GM12801 (cell line): Measurements from ENCODE around the gene HCN2.

ENCODE experiments used
- TF ChIP-seq, protein P1 (sequence below): IDR thresholded peaks from one replicate; pipeline ENCODE4 v1.5.1; 2011; ENCODE audit warnings: control low read depth; ENCODE audit not compliant: insufficient read length; ENCODE audit errors: extremely low read depth

Gene HCN2

DNA sequence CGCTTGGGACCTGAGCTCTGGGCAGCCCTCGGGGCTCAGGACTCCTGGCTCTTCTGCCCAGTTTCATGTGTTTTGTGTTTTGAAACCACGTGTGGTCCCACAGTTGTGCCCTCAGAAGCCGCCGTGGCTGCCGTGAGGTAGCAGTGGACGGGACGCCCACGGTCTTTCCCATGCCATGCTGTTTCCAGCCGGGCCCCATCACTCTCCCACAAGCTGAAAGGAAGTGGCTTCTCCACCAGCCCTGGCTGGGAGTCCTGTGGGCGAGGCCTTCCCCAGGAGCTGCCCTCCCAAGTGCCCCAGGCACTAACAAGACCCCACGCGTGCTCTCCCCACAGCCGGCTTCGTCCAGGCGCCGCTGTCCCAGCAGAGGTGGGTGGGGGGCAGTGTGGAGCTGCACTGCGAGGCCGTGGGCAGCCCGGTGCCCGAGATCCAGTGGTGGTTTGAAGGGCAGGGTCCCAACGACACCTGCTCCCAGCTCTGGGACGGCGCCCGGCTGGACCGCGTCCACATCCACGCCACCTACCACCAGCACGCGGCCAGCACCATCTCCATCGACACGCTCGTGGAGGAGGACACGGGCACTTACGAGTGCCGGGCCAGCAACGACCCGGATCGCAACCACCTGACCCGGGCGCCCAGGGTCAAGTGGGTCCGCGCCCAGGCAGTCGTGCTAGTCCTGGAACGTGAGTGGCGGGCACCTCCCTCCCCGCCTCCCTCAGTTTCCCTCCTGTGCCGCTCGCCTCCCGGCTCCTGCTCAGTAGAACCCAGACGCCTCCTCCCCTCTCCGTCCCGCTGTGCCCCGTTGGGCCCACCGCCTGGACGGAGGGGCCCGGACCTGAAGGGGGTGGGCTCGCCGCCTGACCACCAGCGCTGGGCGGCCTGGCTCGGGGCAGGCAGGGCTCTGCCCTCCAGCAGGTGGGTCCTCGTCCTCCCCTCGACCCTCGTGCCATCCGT, 12.0 kb upstream of the HCN2 start:
- TF ChIP-seq, protein P1, sequence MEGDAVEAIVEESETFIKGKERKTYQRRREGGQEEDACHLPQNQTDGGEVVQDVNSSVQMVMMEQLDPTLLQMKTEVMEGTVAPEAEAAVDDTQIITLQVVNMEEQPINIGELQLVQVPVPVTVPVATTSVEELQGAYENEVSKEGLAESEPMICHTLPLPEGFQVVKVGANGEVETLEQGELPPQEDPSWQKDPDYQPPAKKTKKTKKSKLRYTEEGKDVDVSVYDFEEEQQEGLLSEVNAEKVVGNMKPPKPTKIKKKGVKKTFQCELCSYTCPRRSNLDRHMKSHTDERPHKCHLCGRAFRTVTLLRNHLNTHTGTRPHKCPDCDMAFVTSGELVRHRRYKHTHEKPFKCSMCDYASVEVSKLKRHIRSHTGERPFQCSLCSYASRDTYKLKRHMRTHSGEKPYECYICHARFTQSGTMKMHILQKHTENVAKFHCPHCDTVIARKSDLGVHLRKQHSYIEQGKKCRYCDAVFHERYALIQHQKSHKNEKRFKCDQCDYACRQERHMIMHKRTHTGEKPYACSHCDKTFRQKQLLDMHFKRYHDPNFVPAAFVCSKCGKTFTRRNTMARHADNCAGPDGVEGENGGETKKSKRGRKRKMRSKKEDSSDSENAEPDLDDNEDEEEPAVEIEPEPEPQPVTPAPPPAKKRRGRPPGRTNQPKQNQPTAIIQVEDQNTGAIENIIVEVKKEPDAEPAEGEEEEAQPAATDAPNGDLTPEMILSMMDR: no peak

DNA sequence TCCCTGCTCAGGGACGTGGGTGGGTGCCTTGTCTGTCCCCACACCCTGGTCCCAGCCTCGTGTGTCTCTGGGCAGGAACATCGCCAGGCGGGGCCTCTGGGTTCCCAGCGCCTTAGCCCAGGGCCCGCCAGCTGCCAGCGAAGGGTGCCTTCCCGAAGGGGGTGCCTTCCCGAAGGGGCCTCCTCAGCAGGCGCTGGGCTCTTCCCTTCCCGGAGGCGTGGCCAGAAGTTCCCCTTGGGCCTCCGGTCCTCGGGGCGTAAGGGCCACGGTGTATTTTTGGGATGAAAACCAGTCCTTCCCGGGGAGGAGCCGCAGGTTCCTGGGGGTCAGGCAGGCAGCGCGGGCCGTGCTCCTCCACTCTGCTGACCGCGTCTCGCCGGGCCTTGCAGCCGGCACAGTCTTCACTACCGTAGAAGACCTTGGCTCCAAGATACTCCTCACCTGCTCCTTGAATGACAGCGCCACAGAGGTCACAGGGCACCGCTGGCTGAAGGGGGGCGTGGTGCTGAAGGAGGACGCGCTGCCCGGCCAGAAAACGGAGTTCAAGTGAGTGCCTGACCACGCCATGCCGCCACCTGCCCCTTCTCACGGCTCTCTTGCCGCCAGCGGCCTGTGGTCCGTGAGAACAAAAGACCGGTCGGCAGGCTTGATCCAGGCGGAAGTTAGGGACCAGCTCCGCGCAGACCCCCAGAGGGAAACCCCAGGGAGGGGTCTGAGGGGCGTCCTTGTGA, 10.4 kb upstream of the HCN2 start:
- TF ChIP-seq, protein P1: no peak

DNA sequence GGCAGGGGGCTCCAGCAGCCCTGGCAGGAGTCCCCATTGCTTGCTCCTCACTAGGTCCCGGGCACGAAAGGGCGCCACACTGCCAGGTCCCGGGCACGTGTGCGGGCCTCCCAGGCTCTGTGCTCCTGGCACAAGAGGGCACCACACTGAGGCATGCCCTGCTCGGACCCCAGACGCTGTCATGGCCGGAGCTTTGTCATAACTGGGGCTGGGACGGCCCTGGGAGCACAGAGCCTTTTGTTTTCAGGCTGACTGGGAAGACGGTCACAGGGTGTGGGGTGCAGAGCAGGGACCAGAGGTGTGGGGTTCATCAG, 9.9 kb upstream of the HCN2 start:
- TF ChIP-seq, protein P1: no peak

DNA sequence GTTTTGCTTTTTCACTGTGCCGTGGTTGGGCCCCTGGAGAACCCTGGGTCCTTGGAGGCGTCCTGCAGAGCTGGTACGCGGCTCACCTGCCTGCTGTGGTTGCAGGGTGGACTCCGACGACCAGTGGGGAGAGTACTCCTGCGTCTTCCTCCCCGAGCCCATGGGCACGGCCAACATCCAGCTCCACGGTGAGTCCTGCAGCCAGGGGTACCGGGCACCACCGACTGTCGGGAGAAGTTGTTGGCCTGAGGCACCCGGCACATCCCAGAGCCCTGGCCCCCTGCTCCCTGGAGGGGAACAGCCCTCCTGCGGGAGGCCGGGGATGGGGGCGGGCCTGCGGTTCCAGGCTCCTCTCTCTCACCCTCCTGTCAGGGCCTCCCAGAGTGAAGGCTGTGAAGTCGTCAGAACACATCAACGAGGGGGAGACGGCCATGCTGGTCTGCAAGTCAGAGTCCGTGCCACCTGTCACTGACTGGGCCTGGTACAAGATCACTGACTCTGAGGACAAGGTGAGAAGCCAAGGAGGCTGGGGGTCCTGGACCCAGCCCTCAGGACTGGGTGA, 9.3 kb upstream of the HCN2 start:
- TF ChIP-seq, protein P1: no peak

DNA sequence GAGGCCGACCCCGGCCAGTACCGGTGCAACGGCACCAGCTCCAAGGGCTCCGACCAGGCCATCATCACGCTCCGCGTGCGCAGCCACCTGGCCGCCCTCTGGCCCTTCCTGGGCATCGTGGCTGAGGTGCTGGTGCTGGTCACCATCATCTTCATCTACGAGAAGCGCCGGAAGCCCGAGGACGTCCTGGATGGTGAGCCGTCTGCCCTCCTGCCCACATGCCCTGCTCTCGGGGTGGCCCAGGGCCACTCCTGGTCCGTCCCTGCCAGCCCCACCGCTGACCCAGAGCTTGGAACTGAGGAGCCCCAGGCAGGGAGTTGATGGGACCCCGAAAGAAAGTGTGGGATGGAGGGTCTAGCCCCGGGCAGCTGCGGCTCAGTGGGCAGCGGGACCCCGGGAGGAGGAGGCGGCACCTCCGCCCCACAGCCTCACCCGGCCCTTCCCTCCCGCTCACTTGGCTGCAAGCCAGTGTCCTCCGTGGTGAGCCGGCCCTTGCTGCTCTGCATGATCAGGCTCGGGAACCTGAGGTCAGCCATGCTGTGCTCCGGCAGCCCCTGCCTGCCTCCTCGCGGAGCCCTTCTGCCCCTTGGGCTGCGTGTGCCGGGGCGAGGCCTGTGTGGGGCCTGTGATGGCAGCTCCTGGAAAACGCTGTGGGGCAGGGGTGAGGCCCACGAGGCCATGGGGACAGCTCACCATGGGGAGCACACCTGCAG, 8.1 kb upstream of the HCN2 start:
- TF ChIP-seq, protein P1: no peak

DNA sequence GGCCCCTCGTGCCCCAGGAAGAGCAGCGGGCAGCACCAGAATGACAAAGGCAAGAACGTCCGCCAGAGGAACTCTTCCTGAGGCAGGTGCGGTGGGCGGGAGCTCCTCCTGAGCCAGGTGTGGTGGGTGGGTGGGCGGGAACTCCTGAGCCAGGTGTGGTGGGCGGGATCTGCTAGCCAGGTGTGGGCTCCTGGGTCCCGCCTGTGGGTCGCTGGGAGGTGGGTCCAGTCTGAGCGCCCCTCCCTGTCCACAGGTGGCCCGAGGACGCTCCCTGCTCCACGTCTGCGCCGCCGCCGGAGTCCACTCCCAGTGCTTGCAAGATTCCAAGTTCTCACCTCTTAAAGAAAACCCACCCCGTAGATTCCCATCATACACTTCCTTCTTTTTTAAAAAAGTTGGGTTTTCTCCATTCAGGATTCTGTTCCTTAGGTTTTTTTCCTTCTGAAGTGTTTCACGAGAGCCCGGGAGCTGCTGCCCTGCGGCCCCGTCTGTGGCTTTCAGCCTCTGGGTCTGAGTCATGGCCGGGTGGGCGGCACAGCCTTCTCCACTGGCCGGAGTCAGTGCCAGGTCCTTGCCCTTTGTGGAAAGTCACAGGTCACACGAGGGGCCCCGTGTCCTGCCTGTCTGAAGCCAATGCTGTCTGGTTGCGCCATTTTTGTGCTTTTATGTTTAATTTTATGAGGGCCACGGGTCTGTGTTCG, 7.0 kb upstream of the HCN2 start:
- TF ChIP-seq, protein P1: no peak
